Trophoblast cell (in vitro differentiated cells and primary cell): ENCODE measurements around the gene PANX3.

Source experiments
- DNase-seq, 2 donors: peaks; one replicate each; pipeline ENCODE4 v3.0.0-alpha.2; 2016
- H2AFZ ChIP-seq: 2 replicates; pipeline ENCODE4 v1.6.1; 2013; ENCODE audit warnings: low read length, moderate library complexity, mild to moderate bottlenecking; ENCODE audit not compliant: insufficient read depth, poor library complexity
- H2AK5ac ChIP-seq: 2 replicates; pipeline ENCODE4 v1.6.1; 2013; ENCODE audit warnings: mild to moderate bottlenecking, low read length
- H2BK120ac ChIP-seq: 2 replicates; pipeline ENCODE4 v1.6.1; 2013; ENCODE audit warnings: low read length, mild to moderate bottlenecking, moderate library complexity; ENCODE audit not compliant: insufficient read depth, poor library complexity
- H2BK12ac ChIP-seq: 2 replicates; pipeline ENCODE4 v1.6.1; 2013; ENCODE audit warnings: mild to moderate bottlenecking, low read length, moderate library complexity
- H2BK5ac ChIP-seq: 2 replicates; pipeline ENCODE4 v1.6.1; 2013; ENCODE audit warnings: low read length, low read depth, moderate library complexity, mild to moderate bottlenecking; ENCODE audit not compliant: poor library complexity
- H3K14ac ChIP-seq: 2 replicates; pipeline ENCODE4 v1.6.1; 2013; ENCODE audit warnings: mild to moderate bottlenecking, low read length
- H3K18ac ChIP-seq: 2 replicates; pipeline ENCODE4 v1.6.1; 2013; ENCODE audit warnings: mild to moderate bottlenecking, low read length
- H3K23ac ChIP-seq: 2 replicates; pipeline ENCODE4 v1.6.1; 2013; ENCODE audit warnings: low read length
- H3K27ac ChIP-seq: 2 replicates; pipeline ENCODE4 v1.5.1; 2013; ENCODE audit warnings: low read depth, mild to moderate bottlenecking, inconsistent platforms, low read length, moderate library complexity
- H3K27me3 ChIP-seq: 2 replicates; pipeline ENCODE4 v1.6.1; 2013; ENCODE audit warnings: inconsistent platforms, mild to moderate bottlenecking, low read length, moderate library complexity; ENCODE audit not compliant: insufficient read depth
- H3K36me3 ChIP-seq, 2 experiments: 1 replicate in 1 of 2; 2 replicates in 1 of 2; pipeline ENCODE4 v1.6.1; 2013; ENCODE audit warnings: low read length in 2 of 2, mild to moderate bottlenecking in 2 of 2, moderate library complexity in 1 of 2; ENCODE audit not compliant: insufficient read depth in 2 of 2, control insufficient read depth in 1 of 2
- H3K4ac ChIP-seq: 2 replicates; pipeline ENCODE4 v1.6.1; 2013; ENCODE audit warnings: low read depth, mild to moderate bottlenecking, low read length, moderate library complexity
- H3K4me1 ChIP-seq, 2 experiments: 1 replicate in 1 of 2; 2 replicates in 1 of 2; pipeline ENCODE4 v1.6.1; 2013; ENCODE audit warnings: low read length in 2 of 2, mild to moderate bottlenecking in 2 of 2, moderate library complexity in 1 of 2; ENCODE audit not compliant: insufficient read depth in 2 of 2, control insufficient read depth in 1 of 2
- H3K4me2 ChIP-seq: 2 replicates; pipeline ENCODE4 v1.6.1; 2013; ENCODE audit warnings: inconsistent platforms, mild to moderate bottlenecking, low read length, moderate library complexity
- H3K4me3 ChIP-seq: 2 replicates; pipeline ENCODE4 v1.5.1; 2013; ENCODE audit warnings: mild to moderate bottlenecking, low read depth, low read length, inconsistent platforms
- H3K79me1 ChIP-seq: one replicate; pipeline ENCODE4 v1.6.1; 2013; ENCODE audit warnings: low read length
- H3K79me2 ChIP-seq: 2 replicates; pipeline ENCODE4 v1.6.1; 2013; ENCODE audit warnings: low read length, mild to moderate bottlenecking; ENCODE audit not compliant: control insufficient read depth, insufficient read depth, poor library complexity
- H3K9ac ChIP-seq: 2 replicates; pipeline ENCODE4 v1.6.1; 2013; ENCODE audit warnings: mild to moderate bottlenecking, low read length
- H3K9me3 ChIP-seq: 2 replicates; pipeline ENCODE4 v1.6.1; 2013; ENCODE audit warnings: low read depth, mild to moderate bottlenecking, control low read depth, inconsistent platforms, low read length; ENCODE audit not compliant: insufficient read depth
- H4K12ac ChIP-seq: 2 replicates; pipeline ENCODE4 v1.6.1; 2013; ENCODE audit warnings: low read depth, mild to moderate bottlenecking, low read length, moderate library complexity
- H4K8ac ChIP-seq: 2 replicates; pipeline ENCODE4 v1.6.1; 2013; ENCODE audit warnings: low read depth, mild to moderate bottlenecking, low read length, moderate library complexity
- H4K91ac ChIP-seq: one replicate; pipeline ENCODE4 v1.6.1; 2013; ENCODE audit warnings: low read depth, mild to moderate bottlenecking, low read length, moderate library complexity
- WGBS: extraction: QIAGEN DNeasy Blood & Tissue Kit; methylation state at CpG from one replicate; pipeline ENCODE4 v1.1.7; 2013; ENCODE audit warnings: missing lambda C conversion rate; ENCODE audit not compliant: insufficient read length, insufficient coverage; ENCODE audit errors: extremely low coverage; 5-methylcytosine and 5-hydroxymethylcytosine counted together

Gene PANX3

GRCh38 chr11:124584681-124585372 lies 26.4 kb upstream of the PANX3 start:
- Histone ChIP-seq H3K79me2 (no peaks in the 10 kb centered on the region), H3K4me1 (no peaks in the 10 kb centered on the region), H3K27ac (no peak overlapping the region), H4K8ac (no peak overlapping the region), H2BK120ac (no peak overlapping the region), H3K27me3 (no peaks in the 10 kb centered on the region), H3K14ac (no peak overlapping the region), H3K9ac (no peak overlapping the region), H2AFZ (no peak overlapping the region), H4K91ac (no peak overlapping the region), H3K36me3 (no peaks in the 10 kb centered on the region), H3K79me1 (no peaks in the 10 kb centered on the region), H2AK5ac (no peak overlapping the region), H3K9me3 (no peaks in the 10 kb centered on the region), H3K23ac (no peak overlapping the region), H3K4ac (no peak overlapping the region), H3K18ac (no peak overlapping the region), H3K4me3 (no peak overlapping the region), H2BK12ac (no peak overlapping the region), H2BK5ac (no peak overlapping the region), H3K4me2 (no peak overlapping the region), H4K12ac (no peak overlapping the region)
- DNase-seq: no peak
- WGBS: no CpG with 5 or more reads among the region's 4 CpGs

DNA sequence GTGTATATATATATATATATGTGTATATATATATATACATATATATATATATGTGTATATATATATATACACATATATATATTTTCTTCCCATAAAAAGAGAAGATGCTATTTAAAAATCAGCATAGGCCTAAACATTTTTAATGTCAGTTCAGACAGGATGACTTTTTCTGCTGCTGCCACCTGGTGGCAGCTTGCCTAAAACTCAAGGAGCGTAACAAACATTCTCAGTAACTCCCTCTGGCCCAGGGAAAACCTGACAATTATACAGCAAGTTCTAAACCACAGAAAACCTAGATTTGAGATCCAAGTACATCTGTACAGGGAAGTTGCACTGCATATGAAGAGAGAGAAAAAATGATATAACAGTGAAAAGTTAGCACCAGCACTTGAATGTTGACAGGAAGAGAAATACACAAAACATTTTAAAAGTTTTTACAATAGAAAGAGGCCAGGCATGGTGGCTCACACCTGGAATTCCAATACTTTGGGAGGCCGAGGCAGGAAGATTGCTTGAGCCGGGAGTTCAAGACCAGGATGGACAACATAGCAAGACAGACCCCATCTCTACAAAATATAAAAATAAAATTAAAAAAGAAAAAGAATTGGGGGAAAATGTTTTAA lies 24.9 kb upstream of the PANX3 start:
- H3K23ac ChIP-seq: no peak overlapping the region
- H3K4me1 ChIP-seq: no peaks in the 10 kb centered on the region
- H3K79me1 ChIP-seq: no peaks in the 10 kb centered on the region
- no CpG with 5 or more reads among the region's 3 CpGs for WGBS
- H4K8ac ChIP-seq: no peak overlapping the region
- no peak overlapping the region for H3K14ac ChIP-seq
- no peaks in the 10 kb centered on the region for H3K79me2 ChIP-seq
- no peak overlapping the region for H2BK5ac ChIP-seq
- no peak overlapping the region for H3K4ac ChIP-seq
- no peak overlapping the region for H3K18ac ChIP-seq
- H3K27me3 ChIP-seq: no peaks in the 10 kb centered on the region
- H3K9ac ChIP-seq: no peak overlapping the region
- no peak overlapping the region for H4K91ac ChIP-seq
- H2BK12ac ChIP-seq: no peak overlapping the region
- no peak overlapping the region for H3K4me3 ChIP-seq
- H3K36me3 ChIP-seq: no peaks in the 10 kb centered on the region
- no peak overlapping the region for H2BK120ac ChIP-seq
- no peaks in the 10 kb centered on the region for H3K9me3 ChIP-seq
- no peak overlapping the region for H3K4me2 ChIP-seq
- H3K27ac ChIP-seq: no peak overlapping the region
- H2AFZ ChIP-seq: no peak overlapping the region
- H2AK5ac ChIP-seq: no peak overlapping the region
- peak; percentile 62 to 80 for DNase-seq
- H4K12ac ChIP-seq: no peak overlapping the region

GRCh38 chr11:124591430-124591829 lies 19.8 kb upstream of the PANX3 start:
- Histone ChIP-seq H3K27me3 (no peaks in the 10 kb centered on the region), H3K4ac (no peak overlapping the region), H3K14ac (no peak overlapping the region), H3K9me3 (no peaks in the 10 kb centered on the region), H2AFZ (no peak overlapping the region), H2BK5ac (no peak overlapping the region), H3K79me2 (no peaks in the 10 kb centered on the region), H3K23ac (no peak overlapping the region), H2BK12ac (no peak overlapping the region), H3K9ac (no peak overlapping the region), H3K4me1 (no peaks in the 10 kb centered on the region), H3K4me2 (no peak overlapping the region), H3K27ac (no peak overlapping the region), H2AK5ac (no peak overlapping the region), H3K79me1 (no peaks in the 10 kb centered on the region), H4K8ac (no peak overlapping the region), H4K12ac (no peak overlapping the region), H3K4me3 (no peak overlapping the region), H4K91ac (no peak overlapping the region), H3K18ac (no peak overlapping the region), H2BK120ac (no peak overlapping the region), H3K36me3 (no peaks in the 10 kb centered on the region)
- WGBS: no CpG with 5 or more reads among the region's 2 CpGs
- DNase-seq: no peak

DNA sequence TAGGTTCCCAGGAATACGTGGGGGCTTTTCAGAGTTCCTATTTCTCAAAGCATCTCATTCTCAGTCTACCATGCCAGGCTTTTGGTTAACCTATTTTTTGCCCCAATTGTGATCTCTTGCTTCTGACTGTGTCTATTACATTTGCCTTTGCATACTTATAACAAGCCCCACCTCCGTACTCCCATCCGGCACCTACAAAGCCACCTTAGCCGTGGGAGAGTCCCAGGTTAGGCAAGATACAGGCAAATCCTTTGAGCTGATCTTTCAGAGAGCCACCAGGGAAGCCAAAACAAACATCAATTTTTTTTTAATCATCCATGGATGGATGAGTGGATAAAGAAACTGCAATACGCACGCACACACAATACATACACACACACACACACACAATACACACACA lies 18.6 kb upstream of the PANX3 start:
- Histone ChIP-seq H3K36me3 (no peaks in the 10 kb centered on the region), H3K9me3 (no peaks in the 10 kb centered on the region), H2BK12ac (no peak overlapping the region), H3K27me3 (no peaks in the 10 kb centered on the region), H3K79me1 (no peaks in the 10 kb centered on the region), H2AK5ac (no peak overlapping the region), H3K4me3 (no peak overlapping the region), H3K18ac (no peak overlapping the region), H3K14ac (no peak overlapping the region), H3K9ac (no peak overlapping the region), H4K91ac (no peak overlapping the region), H3K79me2 (no peaks in the 10 kb centered on the region), H3K27ac (no peak overlapping the region), H4K12ac (no peak overlapping the region), H3K23ac (no peak overlapping the region), H3K4ac (no peak overlapping the region), H2BK120ac (no peak overlapping the region), H3K4me2 (no peak overlapping the region), H2AFZ (no peak overlapping the region), H3K4me1 (no peaks in the 10 kb centered on the region), H2BK5ac (no peak overlapping the region), H4K8ac (no peak overlapping the region)
- no peak for DNase-seq
- WGBS: no CpG with 5 or more reads among the region's 6 CpGs
